Esophagus muscularis mucosa (tissue), 3 donors: ENCODE measurements around the gene TMPRSS2.

Experiments
- POLR2A ChIP-seq: fragments of 450-650 bp; IDR thresholded peaks from one replicate; pipeline ENCODE4 v1.6.1; 2017; ENCODE audit warnings: antibody characterized with exemption, moderate library complexity, mild to moderate bottlenecking, low read depth
- TF ChIP-seq, protein P1 (sequence below), 3 experiments: fragments of 200-600 bp in 2 of 3; fragments of 450-650 bp in 1 of 3; sonication (generic) in 2 of 3; IDR thresholded peaks; one replicate each; pipeline ENCODE4 v1.5.1; 2017 to 2019; ENCODE audit warnings: antibody characterized with exemption in 3 of 3, mild to moderate bottlenecking in 2 of 3, moderate library complexity in 1 of 3

GRCh38 chr21:41483415-41483814, 24.5 kb downstream of the TMPRSS2 start:
- TF ChIP-seq, protein P1, sequence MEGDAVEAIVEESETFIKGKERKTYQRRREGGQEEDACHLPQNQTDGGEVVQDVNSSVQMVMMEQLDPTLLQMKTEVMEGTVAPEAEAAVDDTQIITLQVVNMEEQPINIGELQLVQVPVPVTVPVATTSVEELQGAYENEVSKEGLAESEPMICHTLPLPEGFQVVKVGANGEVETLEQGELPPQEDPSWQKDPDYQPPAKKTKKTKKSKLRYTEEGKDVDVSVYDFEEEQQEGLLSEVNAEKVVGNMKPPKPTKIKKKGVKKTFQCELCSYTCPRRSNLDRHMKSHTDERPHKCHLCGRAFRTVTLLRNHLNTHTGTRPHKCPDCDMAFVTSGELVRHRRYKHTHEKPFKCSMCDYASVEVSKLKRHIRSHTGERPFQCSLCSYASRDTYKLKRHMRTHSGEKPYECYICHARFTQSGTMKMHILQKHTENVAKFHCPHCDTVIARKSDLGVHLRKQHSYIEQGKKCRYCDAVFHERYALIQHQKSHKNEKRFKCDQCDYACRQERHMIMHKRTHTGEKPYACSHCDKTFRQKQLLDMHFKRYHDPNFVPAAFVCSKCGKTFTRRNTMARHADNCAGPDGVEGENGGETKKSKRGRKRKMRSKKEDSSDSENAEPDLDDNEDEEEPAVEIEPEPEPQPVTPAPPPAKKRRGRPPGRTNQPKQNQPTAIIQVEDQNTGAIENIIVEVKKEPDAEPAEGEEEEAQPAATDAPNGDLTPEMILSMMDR (IDR thresholded peaks at IDR 0.05), result no peak
- no peak for TF ChIP-seq POLR2A
